ENCODE measurements around the gene ANKH.

GRCh38 chr5:14872070-14872989, 752 bp upstream of the ANKH start:
- TF ChIP-seq GATA2 (IDR thresholded peaks at IDR 0.05; ENCODE audit: low read depth, low read length) (no peak), GATA3 (IDR thresholded peaks at IDR 0.05; ENCODE audit: low read depth, low read length) (no peak)
